HG03175 (cell line): ENCODE data around the gene OVOL2.
"Not testable (repeated sequence)": the region's sequence is repeated elsewhere in the genome, so short reads cannot be mapped to it uniquely, and the experiment has no call there.

Experiments used
- ATAC-seq: cut with Tn5 transposase; IDR thresholded peaks from one replicate; pipeline ENCODE4 v1.9.1; 2021; ENCODE audit warnings: mild to moderate bottlenecking, moderate library complexity; ENCODE audit not compliant: unreplicated experiment

OVOL2 gene

GRCh38 chr20:18057101-18057993 is at the start of gene OVOL2:
OVOL2 (minus strand) TSS chr20:18057916; CDS start chr20:18057634, 282 bp downstream.
- no peak for ATAC-seq

DNA sequence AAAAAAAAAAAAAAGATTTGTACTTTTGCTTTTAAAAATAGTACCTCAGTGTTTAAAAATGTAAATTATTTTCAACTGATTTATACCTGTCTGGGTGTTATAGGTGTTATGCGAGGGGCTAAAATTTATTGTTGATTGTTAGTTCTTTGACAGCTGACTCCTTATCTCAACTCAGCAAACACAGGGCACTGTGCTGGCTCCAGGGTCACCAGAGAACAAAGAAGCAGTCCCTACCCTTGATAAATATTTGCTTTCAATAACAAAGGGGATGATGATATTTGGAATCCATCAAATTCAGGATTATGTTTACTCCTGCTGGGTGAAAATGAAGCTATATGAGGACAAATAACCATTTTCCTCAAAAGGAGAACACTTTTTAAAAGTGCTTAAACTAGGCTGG is 45.8 kb upstream of the OVOL2 start:
- no peak for ATAC-seq

GRCh38 chr20:18101125-18101810 is 43.6 kb upstream of the OVOL2 start:
- ATAC-seq, result no peak

DNA sequence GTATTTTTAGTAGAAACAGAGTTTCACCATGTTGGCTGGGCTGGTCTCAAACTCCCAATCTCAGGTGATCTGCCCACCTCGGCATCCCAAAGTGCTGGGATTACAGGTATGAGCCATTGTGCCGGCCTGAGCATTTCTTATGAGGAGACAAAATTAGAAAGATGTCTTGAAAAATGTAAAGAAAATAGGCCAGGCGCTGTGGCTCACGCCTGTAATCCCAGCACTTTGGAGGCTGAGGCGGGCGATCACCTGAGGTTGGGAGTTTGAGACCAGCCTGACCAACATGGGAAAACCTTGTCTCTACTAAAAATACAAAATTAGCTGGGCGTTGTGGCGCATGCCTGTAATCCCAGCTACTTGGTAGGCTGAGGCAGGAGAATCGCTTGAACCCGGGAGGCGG is 42.9 kb upstream of the OVOL2 start:
- not testable (repeated sequence) for ATAC-seq

GRCh38 chr20:18094191-18094590 is 36.5 kb upstream of the OVOL2 start:
- no peak for ATAC-seq

DNA sequence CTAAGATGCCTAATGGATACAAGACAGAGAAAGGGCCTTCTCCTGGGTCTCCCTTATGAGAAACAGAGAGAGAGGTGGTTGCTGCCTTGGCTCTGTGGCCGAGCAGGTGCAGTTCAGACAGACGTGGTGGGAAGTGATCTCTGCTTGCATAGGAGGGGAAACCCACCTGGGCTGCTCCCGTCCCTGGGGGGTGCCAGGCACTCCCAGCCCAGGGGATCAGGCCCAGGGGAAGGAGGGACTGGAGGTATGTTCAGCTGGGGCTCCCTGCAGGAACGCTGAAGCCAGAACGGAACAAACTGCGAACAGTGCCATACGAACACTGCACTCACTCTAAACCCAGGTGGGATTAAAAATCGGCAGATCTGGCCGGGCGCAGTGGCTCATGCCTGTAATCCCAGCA is 35.7 kb upstream of the OVOL2 start:
- no peak for ATAC-seq

GRCh38 chr20:18092890-18093289 is 35.2 kb upstream of the OVOL2 start:
- no peak for ATAC-seq

DNA sequence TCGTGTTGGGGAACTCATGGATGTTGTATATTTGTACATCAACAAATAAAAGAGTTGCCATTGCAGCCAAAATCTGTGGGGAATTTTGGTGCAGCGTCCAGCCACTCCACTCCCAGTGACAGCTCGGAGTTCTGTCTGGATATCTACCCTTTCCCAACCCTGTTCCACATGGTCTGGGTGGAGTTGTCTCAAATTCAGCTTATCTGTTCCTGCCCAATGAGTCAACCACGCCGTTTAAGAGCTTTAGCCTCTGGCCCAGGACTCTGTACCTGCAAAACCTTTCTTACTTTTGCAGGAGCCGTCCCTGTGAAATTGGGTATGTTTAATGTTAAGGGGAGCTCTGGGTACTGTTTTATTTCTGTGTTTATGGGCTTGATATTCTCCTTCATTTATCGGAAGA is 33.9 kb upstream of the OVOL2 start:
- no peak for ATAC-seq

DNA sequence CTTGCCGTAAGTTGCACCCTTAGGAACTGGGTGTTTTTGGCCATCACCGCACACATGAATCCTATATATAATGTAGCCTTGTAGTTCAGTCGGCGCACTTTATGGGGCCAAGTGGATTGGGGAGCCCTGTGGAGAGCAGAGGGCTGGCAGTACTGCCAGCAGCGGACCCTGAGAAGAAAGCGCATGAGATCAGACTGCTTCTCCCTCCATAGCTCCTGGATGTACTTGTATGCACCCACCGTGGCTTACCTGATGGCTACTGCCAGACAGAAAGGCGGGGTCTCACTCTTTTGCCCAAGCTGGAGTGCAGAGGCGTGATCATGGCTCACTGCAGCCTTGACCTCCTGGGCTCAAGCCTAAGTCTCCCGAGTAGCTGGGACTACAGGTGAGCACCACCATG is 32.8 kb upstream of the OVOL2 start:
- no peak for ATAC-seq

DNA sequence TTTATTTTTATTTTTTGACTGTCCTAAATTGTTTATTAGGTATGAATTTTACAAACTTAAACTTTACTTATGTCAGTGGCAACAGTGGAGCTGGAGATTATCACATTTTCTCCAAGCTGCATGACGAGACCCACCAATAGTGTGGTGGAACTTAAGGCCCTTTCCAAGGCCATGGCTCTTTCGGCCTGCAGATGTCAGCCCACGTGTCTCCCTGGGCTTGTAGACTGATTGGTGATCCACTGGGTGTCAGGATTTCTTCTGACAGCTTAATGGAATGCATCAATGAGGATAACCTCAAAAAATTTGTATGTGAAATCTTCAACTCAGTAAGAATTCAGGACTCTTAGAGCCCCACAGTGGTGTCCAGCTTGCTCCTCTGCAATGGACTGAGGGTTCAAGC is 32.3 kb upstream of the OVOL2 start:
- no peak for ATAC-seq

DNA sequence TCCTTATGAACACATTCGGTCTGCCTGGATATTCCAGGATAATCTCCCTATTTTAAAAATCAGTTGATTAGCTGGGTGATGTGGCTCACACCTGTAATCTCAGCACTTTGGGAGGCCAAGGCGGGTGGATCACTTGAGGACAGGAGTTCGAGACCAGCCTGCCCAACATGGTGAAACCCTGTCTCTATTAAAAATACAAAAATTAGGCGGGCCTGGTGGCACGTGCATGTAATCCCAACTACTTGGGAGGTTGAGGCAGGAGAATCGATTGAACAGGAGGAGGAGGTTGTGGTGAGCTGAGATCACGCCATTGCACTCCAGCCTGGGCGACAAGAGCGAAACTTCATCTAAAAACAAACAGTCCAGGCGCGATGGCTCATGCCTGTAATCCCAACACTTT is 31.1 kb upstream of the OVOL2 start:
- ATAC-seq, result not testable (repeated sequence)

GRCh38 chr20:18088298-18088697 is 30.6 kb upstream of the OVOL2 start:
- not testable (repeated sequence) for ATAC-seq

GRCh38 chr20:18087054-18087453 is 29.3 kb upstream of the OVOL2 start:
- ATAC-seq, result no peak

DNA sequence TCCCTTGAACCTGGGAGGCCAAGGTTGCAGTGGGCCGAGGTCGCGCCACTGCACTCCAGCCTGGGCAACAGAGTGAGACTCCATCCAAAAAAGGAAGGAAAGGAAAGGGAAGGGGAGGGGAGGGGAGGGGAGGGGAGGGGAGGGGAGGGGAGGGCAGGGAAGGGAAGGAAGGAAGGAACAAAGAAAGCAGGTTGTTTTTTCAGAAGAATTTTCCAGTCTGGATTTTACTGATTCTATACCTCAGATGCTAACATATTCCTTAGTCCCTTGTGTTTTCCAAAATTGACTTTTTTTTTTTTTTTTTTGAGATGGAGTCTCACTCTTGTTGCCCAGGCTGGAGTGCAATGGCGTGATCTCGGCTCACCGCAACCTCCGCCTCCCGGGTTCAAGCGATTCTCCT is 23.1 kb upstream of the OVOL2 start:
- ATAC-seq, result not testable (repeated sequence)

GRCh38 chr20:18079756-18080353 is 22.1 kb upstream of the OVOL2 start:
- ATAC-seq, result no peak

DNA sequence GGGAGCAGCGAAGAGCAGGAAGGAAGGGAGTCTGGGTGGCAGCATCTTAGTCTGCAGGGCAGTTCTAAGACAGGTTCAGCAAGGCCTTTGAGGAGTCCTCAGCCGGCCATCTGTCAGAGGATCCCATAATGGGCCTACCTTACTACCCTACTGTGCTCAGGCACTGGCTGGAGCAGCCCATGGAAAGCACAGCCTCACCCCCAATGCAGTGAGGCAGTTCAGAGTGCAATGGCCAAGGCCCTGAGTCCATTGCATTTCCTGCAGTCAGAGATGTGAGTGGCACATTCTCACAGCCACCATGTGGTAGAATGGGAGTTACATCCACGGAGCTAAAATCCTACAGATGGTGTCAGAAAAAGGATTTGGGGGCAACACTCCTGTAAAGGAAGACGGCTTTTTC is 19.4 kb upstream of the OVOL2 start:
- no peak for ATAC-seq

GRCh38 chr20:18072532-18072931 is 14.8 kb upstream of the OVOL2 start:
- no peak for ATAC-seq

GRCh38 chr20:18066421-18067333 is 9.0 kb upstream of the OVOL2 start:
- no peak for ATAC-seq

DNA sequence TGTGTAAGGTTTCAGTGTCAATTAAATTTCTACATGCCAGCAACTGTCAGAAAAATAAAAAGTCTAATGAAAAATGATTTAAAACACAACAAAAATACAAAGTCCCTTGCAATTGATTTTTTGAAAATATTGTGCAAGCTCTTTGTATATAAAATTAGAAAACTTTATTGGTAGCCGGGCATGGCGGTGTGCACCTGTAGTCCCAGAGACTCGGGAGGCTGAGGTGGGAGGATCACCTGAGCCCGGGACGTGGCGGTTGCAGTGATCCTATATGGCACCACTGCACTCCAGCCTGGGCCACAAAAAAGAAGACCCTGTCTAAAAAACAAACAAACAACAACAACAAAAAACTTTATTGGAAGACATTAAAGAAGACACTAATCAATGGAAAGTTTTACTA is 6.0 kb upstream of the OVOL2 start:
- ATAC-seq, result no peak

DNA sequence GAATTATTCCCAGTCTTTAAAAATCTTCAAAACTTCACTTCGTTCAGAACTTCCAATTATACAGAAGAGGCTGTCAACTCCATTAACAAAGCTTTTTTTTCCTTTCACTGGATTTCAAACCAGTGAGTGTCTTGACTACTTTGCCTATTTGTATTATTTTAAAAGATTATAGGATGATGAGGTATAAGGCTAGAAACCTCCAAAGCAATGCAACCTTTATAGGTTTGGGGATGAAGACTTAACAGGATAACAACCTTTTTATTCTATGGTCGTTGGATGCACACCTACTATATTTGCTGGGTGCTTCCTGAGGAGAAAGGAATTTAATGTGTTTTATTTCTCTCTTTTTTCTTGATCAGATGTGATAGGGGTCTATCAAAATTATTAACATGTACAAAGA is 1.9 kb upstream of the OVOL2 start:
- ATAC-seq, result no peak
